Mesendoderm (in vitro differentiated cells): ENCODE measurements around the gene MAST1.
A peak's percentile ranks its signal among the peaks of the same experiment; 100 is the strongest.

Experiments
- DNase-seq: peaks from one replicate; pipeline ENCODE4 v3.0.0; 2013
- H2AK5ac ChIP-seq: 2 replicates; pipeline ENCODE4 v1.6.1; 2013; ENCODE audit warnings: low read length, inconsistent platforms
- H2BK120ac ChIP-seq: 2 replicates; pipeline ENCODE4 v1.6.1; 2013; ENCODE audit warnings: low read depth, mild to moderate bottlenecking, low read length, moderate library complexity, mixed read lengths
- H2BK15ac ChIP-seq: replicated peaks from 2 replicates; pipeline ENCODE4 v1.6.1; 2013; ENCODE audit warnings: low read depth, mild to moderate bottlenecking, moderate library complexity
- H2BK5ac ChIP-seq: 2 replicates; pipeline ENCODE4 v1.6.1; 2013; ENCODE audit warnings: low read length, inconsistent platforms
- H3K18ac ChIP-seq: 2 replicates; pipeline ENCODE4 v1.6.1; 2013; ENCODE audit warnings: mild to moderate bottlenecking, low read length, mixed read lengths
- H3K23ac ChIP-seq: one replicate; pipeline ENCODE4 v1.6.1; 2013; ENCODE audit warnings: low read length
- H3K27ac ChIP-seq: 2 replicates; pipeline ENCODE4 v1.5.1; 2013; ENCODE audit warnings: low read depth, mild to moderate bottlenecking, inconsistent platforms, low read length, moderate library complexity
- H3K27me3 ChIP-seq: 2 replicates; pipeline ENCODE4 v1.6.1; 2013; ENCODE audit warnings: low read length, control low read depth, mild to moderate bottlenecking, inconsistent platforms; ENCODE audit not compliant: insufficient read depth, poor library complexity
- H3K36me3 ChIP-seq: 2 replicates; pipeline ENCODE4 v1.6.1; 2013; ENCODE audit warnings: low read length, inconsistent platforms; ENCODE audit not compliant: control insufficient read depth, insufficient read depth
- H3K4ac ChIP-seq: one replicate; pipeline ENCODE4 v1.6.1; 2013; ENCODE audit warnings: low read depth, mild to moderate bottlenecking, low read length, moderate library complexity
- H3K4me1 ChIP-seq: 2 replicates; pipeline ENCODE4 v1.6.1; 2013; ENCODE audit warnings: low read depth, low read length, inconsistent platforms; ENCODE audit not compliant: control insufficient read depth
- H3K4me2 ChIP-seq: 2 replicates; pipeline ENCODE4 v1.6.1; 2013; ENCODE audit warnings: low read length
- H3K4me3 ChIP-seq: 2 replicates; pipeline ENCODE4 v1.5.1; 2013; ENCODE audit warnings: mild to moderate bottlenecking, low read length
- H3K56ac ChIP-seq: one replicate; pipeline ENCODE4 v1.6.1; 2013; ENCODE audit warnings: low read length
- H3K79me1 ChIP-seq: 2 replicates; pipeline ENCODE4 v1.6.1; 2013; ENCODE audit warnings: low read length, inconsistent platforms
- H3K79me2 ChIP-seq: 2 replicates; pipeline ENCODE4 v1.6.1; 2013; ENCODE audit warnings: mild to moderate bottlenecking, low read length; ENCODE audit not compliant: control insufficient read depth, insufficient read depth
- H3K9ac ChIP-seq: 2 replicates; pipeline ENCODE4 v1.6.1; 2013; ENCODE audit warnings: low read length, inconsistent platforms
- H4K5ac ChIP-seq: one replicate; pipeline ENCODE4 v1.6.1; 2013; ENCODE audit warnings: low read length
- H4K8ac ChIP-seq: one replicate; pipeline ENCODE4 v1.6.1; 2013; ENCODE audit warnings: low read depth, mild to moderate bottlenecking, control low read depth, low read length, moderate library complexity
- WGBS: extraction: QIAGEN DNeasy Blood & Tissue Kit; methylation state at CpG from one replicate; pipeline ENCODE4 v1.1.7; 2013; ENCODE audit warnings: low lambda C conversion rate, missing lambda C conversion rate; ENCODE audit not compliant: insufficient coverage; ENCODE audit errors: extremely low coverage; 5-methylcytosine and 5-hydroxymethylcytosine counted together

MAST1 gene

GRCh38 chr19:12834976-12835757 is 3.1 kb upstream of the MAST1 start:
- Histone ChIP-seq H3K4ac (no peak overlapping the region), H4K8ac (no peak overlapping the region), H3K4me2 (no peak overlapping the region), H3K79me2 (no peaks in the 10 kb centered on the region), H3K9ac (no peak overlapping the region), H2BK15ac (no peak overlapping the region), H3K36me3 (no peaks in the 10 kb centered on the region), H3K4me1 (no peaks in the 10 kb centered on the region), H2BK120ac (no peak overlapping the region), H3K23ac (no peak overlapping the region), H3K27ac (no peak overlapping the region), H3K56ac (no peak overlapping the region), H3K18ac (no peak overlapping the region), H3K79me1 (no peaks in the 10 kb centered on the region), H4K5ac (no peak overlapping the region), H2BK5ac (no peak overlapping the region), H3K4me3 (no peak overlapping the region), H3K27me3 (no peaks in the 10 kb centered on the region), H2AK5ac (no peak overlapping the region)
- WGBS = no CpG with 5 or more reads among the region's 39 CpGs
- peak; percentile 52 for DNase-seq

DNA sequence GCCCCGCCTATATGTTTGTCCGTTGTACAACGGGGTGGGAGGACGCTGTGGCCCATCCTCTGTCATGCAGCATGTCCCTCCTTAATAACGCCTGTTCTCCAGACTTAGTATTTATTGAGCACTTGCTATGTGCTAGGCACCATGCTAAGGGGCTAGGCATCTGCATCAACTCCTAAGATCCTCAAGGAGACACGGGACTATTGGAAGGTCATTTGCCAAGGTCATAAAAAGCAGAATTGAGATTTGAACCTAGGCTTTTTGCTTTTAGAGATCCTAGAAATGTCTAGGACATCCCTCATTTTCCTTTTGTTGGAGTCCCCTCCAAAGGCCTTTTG is 1.8 kb upstream of the MAST1 start:
- no peaks in the 10 kb centered on the region for H3K4me1 ChIP-seq
- no peak overlapping the region for H3K23ac ChIP-seq
- H3K4me2 ChIP-seq = no peak overlapping the region
- no peak overlapping the region for H2BK15ac ChIP-seq
- no peaks in the 10 kb centered on the region for H3K36me3 ChIP-seq
- no peak overlapping the region for H3K4ac ChIP-seq
- no peaks in the 10 kb centered on the region for H3K27me3 ChIP-seq
- no peak overlapping the region for H2BK120ac ChIP-seq
- H3K18ac ChIP-seq = no peak overlapping the region
- no peak overlapping the region for H2AK5ac ChIP-seq
- H3K27ac ChIP-seq = no peak overlapping the region
- WGBS = no CpG with 5 or more reads among the region's 6 CpGs
- no peak overlapping the region for H4K8ac ChIP-seq
- H3K79me1 ChIP-seq = no peaks in the 10 kb centered on the region
- DNase-seq = no peak
- no peak overlapping the region for H2BK5ac ChIP-seq
- H3K4me3 ChIP-seq = no peak overlapping the region
- no peaks in the 10 kb centered on the region for H3K79me2 ChIP-seq
- H3K9ac ChIP-seq = no peak overlapping the region
- H3K56ac ChIP-seq = no peak overlapping the region
- H4K5ac ChIP-seq = no peak overlapping the region

DNA sequence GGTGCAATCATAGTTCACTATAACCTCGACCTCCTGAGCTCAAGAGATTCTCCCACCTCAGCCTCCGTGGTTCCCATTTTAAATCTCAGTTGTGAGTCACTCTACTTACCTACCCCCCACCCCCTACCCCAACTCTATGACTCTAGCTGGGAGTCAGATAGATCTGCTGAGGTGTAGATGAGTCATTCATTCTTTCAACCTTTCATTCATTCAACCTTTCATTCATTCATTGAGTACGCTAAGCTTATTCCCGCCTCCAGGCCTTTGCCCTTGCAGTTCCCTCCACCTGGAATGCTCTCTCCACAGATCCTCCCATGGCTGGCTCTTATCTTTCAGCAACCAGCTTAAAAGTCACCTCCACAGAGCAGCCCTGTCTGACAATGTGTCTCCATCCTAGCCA is 1.1 kb upstream of the MAST1 start:
- Histone ChIP-seq H3K4me3 (no peak overlapping the region), H3K27ac (no peak overlapping the region), H3K23ac (no peak overlapping the region), H2BK120ac (no peak overlapping the region), H3K9ac (no peak overlapping the region), H3K4ac (no peak overlapping the region), H3K56ac (no peak overlapping the region), H2BK15ac (no peak overlapping the region), H3K18ac (no peak overlapping the region), H2AK5ac (no peak overlapping the region), H2BK5ac (no peak overlapping the region), H3K79me2 (no peaks in the 10 kb centered on the region), H4K8ac (no peak overlapping the region), H3K27me3 (no peaks in the 10 kb centered on the region), H3K36me3 (no peaks in the 10 kb centered on the region), H3K79me1 (no peaks in the 10 kb centered on the region), H3K4me2 (no peak overlapping the region), H3K4me1 (no peaks in the 10 kb centered on the region), H4K5ac (no peak overlapping the region)
- no CpG with 5 or more reads among the region's 4 CpGs for WGBS
- peak; percentile 76 for DNase-seq

GRCh38 chr19:12838886-12839756 is 806 bp downstream of the MAST1 start:
- H3K79me1 ChIP-seq = no peaks in the 10 kb centered on the region
- H3K23ac ChIP-seq = no peak overlapping the region
- no peak overlapping the region for H2AK5ac ChIP-seq
- no peak overlapping the region for H2BK120ac ChIP-seq
- peak overlapping the region; percentile 20 for H3K56ac ChIP-seq
- no peak overlapping the region for H2BK5ac ChIP-seq
- no peak for DNase-seq
- no peak overlapping the region for H4K5ac ChIP-seq
- H3K18ac ChIP-seq = no peak overlapping the region
- H3K27ac ChIP-seq = no peak overlapping the region
- no peak overlapping the region for H2BK15ac ChIP-seq
- WGBS = no CpG with 5 or more reads among the region's 21 CpGs
- H3K27me3 ChIP-seq = no peaks in the 10 kb centered on the region
- peak overlapping the region; percentile 26 for H3K9ac ChIP-seq
- no peaks in the 10 kb centered on the region for H3K36me3 ChIP-seq
- peak overlapping the region; percentile 3 for H3K4me2 ChIP-seq
- H4K8ac ChIP-seq = no peak overlapping the region
- peak overlapping the region; percentile 38 for H3K4me3 ChIP-seq
- no peaks in the 10 kb centered on the region for H3K4me1 ChIP-seq
- H3K79me2 ChIP-seq = no peaks in the 10 kb centered on the region
- H3K4ac ChIP-seq = peak overlapping the region; percentile 41

- H3K79me1 ChIP-seq = no peaks in the 10 kb centered on the region
- no peak overlapping the region for H3K4ac ChIP-seq
- DNase-seq = peak; percentile 98
- H2BK5ac ChIP-seq = no peak overlapping the region
- H3K4me3 ChIP-seq = peak overlapping the region; percentile 12
- no peak overlapping the region for H3K18ac ChIP-seq
- H3K36me3 ChIP-seq = no peaks in the 10 kb centered on the region
- H4K5ac ChIP-seq = no peak overlapping the region
- no peak overlapping the region for H3K23ac ChIP-seq
- no CpG with 5 or more reads among the region's 43 CpGs for WGBS
- H3K4me1 ChIP-seq = no peaks in the 10 kb centered on the region
- H2AK5ac ChIP-seq = no peak overlapping the region
- H2BK15ac ChIP-seq = no peak overlapping the region
- H2BK120ac ChIP-seq = no peak overlapping the region
- H3K9ac ChIP-seq = peak overlapping the region; percentile 47
- no peak overlapping the region for H3K27ac ChIP-seq
- peak overlapping the region; percentile 43 for H3K4me2 ChIP-seq
- H3K27me3 ChIP-seq = no peaks in the 10 kb centered on the region
- no peak overlapping the region for H4K8ac ChIP-seq
- H3K56ac ChIP-seq = peak overlapping the region; percentile 72
- no peaks in the 10 kb centered on the region for H3K79me2 ChIP-seq
These were observed 2.1 kb downstream of the MAST1 start for GRCh38 chr19:12840091-12841079.
